Astrocyte of the spinal cord (primary cell): Measurements from ENCODE around the gene PGR.

Experiments used
- DNase-seq: peaks from one replicate; pipeline ENCODE4 v3.0.0; 2011; ENCODE audit warnings: low read depth, low spot score
- H3K4me3 ChIP-seq: 2 replicates; pipeline ENCODE4 v1.5.1; 2011; ENCODE audit warnings: low read depth, mild to moderate bottlenecking, low read length, moderate library complexity
- CTCF ChIP-seq: IDR thresholded peaks from 2 replicates; pipeline ENCODE4 v1.5.1; 2012; ENCODE audit warnings: low read depth, mild to moderate bottlenecking, low read length, inconsistent platforms
- in situ Hi-C: cut with HindIII; loops from 2 replicates; pipeline ENCODE4 v1.10.0; 2017; ENCODE audit warnings: low sequenced_read_pairs

The PGR gene

GRCh38 chr11:101008961-101009689 lies 120.5 kb downstream of the PGR start:
- DNase-seq: no peak
- no peak for TF ChIP-seq CTCF
- in situ Hi-C loops: no loop called here
- H3K4me3 ChIP-seq: no peak overlapping the region

GRCh38 chr11:101003468-101003867 lies 126.1 kb downstream of the PGR start:
- H3K4me3 ChIP-seq: no peak overlapping the region
- TF ChIP-seq CTCF: no peak
- in situ Hi-C loops: no loop called here
- DNase-seq: no peak

GRCh38 chr11:100999756-101000155 lies 129.9 kb downstream of the PGR start:
- in situ Hi-C loops: no loop called here
- H3K4me3 ChIP-seq: no peak overlapping the region
- no peak for DNase-seq
- TF ChIP-seq CTCF: no peak

- DNase-seq: no peak
- TF ChIP-seq CTCF: no peak
- in situ Hi-C loops: no loop called here
- no peak overlapping the region for H3K4me3 ChIP-seq
These were observed 134.6 kb downstream of the PGR start for GRCh38 chr11:100994966-100995365.

GRCh38 chr11:100991541-100991940 lies 138.1 kb downstream of the PGR start:
- no peak for TF ChIP-seq CTCF
- DNase-seq: no peak
- in situ Hi-C loops: no loop called here
- no peak overlapping the region for H3K4me3 ChIP-seq

- no peak for TF ChIP-seq CTCF
These were observed 138.7 kb downstream of the PGR start for GRCh38 chr11:100990931-100991330.

More at GRCh38 chr11:100990931-100991330, 138.7 kb downstream of the PGR start:
- no peak overlapping the region for H3K4me3 ChIP-seq
- in situ Hi-C loops: no loop called here
- DNase-seq: no peak
